Globus pallidus (tissue), 1 donor: ENCODE measurements around the gene RAB35.
A peak's percentile ranks its signal among the peaks of the same experiment; 100 is the strongest.

Experiments used
- DNase-seq: peaks from one replicate; pipeline ENCODE4 v3.0.0-alpha.2; 2015; ENCODE audit warnings: low spot score

Gene RAB35

GRCh38 chr12:120086801-120087621 lies 29.5 kb downstream of the RAB35 start:
- DNase-seq = peak; percentile 99

GRCh38 chr12:120085920-120086645 lies 30.5 kb downstream of the RAB35 start:
- DNase-seq = no peak

GRCh38 chr12:120081641-120082040 lies 34.9 kb downstream of the RAB35 start:
- DNase-seq = no peak

GRCh38 chr12:120079411-120080400 lies 36.8 kb downstream of the RAB35 start:
- no peak for DNase-seq

- DNase-seq = no peak
Measured at GRCh38 chr12:120078868-120079267, 37.7 kb downstream of the RAB35 start.

GRCh38 chr12:120077260-120077659 lies 39.3 kb downstream of the RAB35 start:
- DNase-seq = no peak

- no peak for DNase-seq
Measured at GRCh38 chr12:120076651-120077050, 39.9 kb downstream of the RAB35 start.

GRCh38 chr12:120075034-120075616 lies 41.4 kb downstream of the RAB35 start:
- no peak for DNase-seq

- no peak for DNase-seq
Measured at GRCh38 chr12:120072472-120073249, 43.9 kb downstream of the RAB35 start.

- no peak for DNase-seq
Measured at GRCh38 chr12:120071493-120072020, 45.0 kb downstream of the RAB35 start.

GRCh38 chr12:120069278-120069677 lies 47.3 kb downstream of the RAB35 start:
- DNase-seq = no peak

GRCh38 chr12:120067901-120068300 lies 48.7 kb downstream of the RAB35 start:
- no peak for DNase-seq

GRCh38 chr12:120067084-120067869 lies 49.3 kb downstream of the RAB35 start:
- no peak for DNase-seq

GRCh38 chr12:120066341-120066740 lies 50.2 kb downstream of the RAB35 start:
- no peak for DNase-seq

GRCh38 chr12:120065472-120065871 lies 51.1 kb downstream of the RAB35 start:
- no peak for DNase-seq

- no peak for DNase-seq
Measured at GRCh38 chr12:120064054-120064940, 52.3 kb downstream of the RAB35 start.

- no peak for DNase-seq
Measured at GRCh38 chr12:120062976-120063579, 53.5 kb downstream of the RAB35 start.

- DNase-seq = no peak
Measured at GRCh38 chr12:120061575-120062214, 54.9 kb downstream of the RAB35 start.
